Activated CD4-positive, alpha-beta T cell treated with anti-CD3 and anti-CD28 coated beads for 24 hours (primary cell): Measurements from ENCODE around the gene NRXN3.
"Not testable (repeated sequence)": the region's sequence is repeated elsewhere in the genome, so short reads cannot be mapped to it uniquely, and the experiment has no call there.

Experiments used
- DNase-seq, 2 donors: peaks; one replicate each; pipeline ENCODE4 v3.0.0-alpha.2; 2020; ENCODE audit warnings: low read depth in 2 of 2

The NRXN3 gene

DNA sequence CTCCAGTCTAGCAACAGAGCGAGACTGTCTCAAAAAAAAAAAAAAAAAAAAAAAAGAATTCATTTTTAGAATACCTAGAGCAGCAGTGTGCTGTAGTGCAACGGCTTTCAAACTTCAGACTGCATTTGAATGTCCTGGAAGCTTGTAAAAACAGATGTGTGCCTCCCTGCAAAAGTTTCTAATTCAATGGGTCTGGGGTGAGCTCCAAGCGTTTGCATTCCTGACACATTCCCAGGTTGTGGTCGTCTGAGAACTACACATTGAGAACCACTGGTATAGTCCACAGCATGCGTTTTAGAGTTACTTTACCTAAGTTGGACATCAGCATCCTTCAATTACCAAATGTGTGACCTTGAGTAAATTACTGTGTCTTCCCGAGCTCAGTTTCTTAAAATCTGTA lies 816.8 kb downstream of the NRXN3 start:
- DNase-seq, result no peak

DNA sequence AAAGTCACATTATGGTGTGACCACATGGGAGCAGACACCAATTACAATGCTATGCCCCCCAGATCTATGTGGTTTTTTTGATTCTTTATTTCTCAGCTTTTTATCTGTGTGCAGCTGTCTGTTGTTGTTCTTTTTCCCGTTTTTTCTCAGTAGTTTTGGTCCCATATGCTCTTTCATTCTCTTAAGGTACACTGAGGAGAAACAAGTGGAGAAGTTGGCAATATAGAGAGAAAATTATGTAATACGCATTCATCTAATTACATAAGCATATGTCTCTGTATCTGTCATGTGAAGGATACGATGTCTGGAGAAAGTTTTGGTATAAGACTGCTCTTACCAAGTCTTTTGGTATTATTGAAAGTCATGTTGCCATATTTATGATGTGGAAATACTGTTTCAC lies 819.0 kb downstream of the NRXN3 start:
- DNase-seq, result no peak

DNA sequence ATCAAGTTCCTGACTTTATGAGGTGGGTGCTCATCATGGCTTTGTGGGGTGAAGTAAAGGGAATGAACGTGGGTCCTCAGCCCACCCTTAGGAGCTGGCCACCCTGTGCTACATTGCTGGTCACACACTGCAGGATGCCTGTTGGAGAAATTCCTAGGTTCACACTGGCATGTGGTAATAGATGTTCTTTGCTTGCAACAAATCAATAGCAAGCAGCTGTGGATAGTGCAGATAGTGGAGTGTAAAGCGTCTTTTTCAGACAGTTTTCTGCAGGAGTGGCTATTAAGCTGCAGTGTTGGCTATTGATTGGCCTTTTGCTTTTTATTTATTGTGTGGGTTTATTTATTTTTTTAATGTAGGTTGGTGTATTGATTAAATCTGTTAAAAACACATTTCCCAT lies 822.7 kb downstream of the NRXN3 start:
- DNase-seq, result no peak

DNA sequence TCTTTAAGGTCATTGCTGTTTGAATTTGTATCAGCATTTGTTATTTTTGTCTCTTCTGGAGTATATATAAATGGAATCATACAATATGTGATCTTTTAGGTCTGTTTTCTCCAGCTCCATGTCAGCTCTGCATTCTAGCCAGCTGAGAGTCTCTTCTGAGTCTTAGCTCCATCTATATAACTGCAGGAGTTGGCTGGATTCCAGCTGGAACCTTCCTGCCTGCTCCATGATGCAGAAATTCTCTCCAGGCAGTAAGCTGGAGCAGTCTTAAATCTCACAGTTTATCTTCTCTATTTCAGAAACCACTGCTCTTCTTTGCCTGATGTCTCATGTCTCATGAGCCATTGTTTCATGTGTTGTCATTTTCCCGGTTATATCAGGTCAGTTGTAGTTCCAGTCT lies 827.6 kb downstream of the NRXN3 start:
- no peak for DNase-seq

DNA sequence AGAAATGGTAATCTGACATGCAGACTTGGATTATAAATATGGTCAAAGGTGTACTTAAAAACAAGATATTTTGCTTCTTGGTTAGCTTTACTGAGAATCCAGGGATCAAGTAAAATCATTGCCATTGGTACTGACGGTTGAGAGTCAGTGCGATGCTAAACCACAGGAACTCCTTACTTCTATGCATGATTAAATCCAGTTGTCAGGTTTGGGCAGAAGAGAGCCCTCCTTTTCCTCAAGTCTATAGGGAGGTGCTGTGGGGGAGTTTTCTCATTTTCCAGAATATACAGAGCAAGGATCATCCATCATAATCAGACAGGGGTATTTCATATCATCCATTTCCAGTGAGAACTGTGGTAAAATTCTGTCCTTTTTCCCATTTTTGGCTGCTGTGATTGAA lies 839.1 kb downstream of the NRXN3 start:
- no peak for DNase-seq

DNA sequence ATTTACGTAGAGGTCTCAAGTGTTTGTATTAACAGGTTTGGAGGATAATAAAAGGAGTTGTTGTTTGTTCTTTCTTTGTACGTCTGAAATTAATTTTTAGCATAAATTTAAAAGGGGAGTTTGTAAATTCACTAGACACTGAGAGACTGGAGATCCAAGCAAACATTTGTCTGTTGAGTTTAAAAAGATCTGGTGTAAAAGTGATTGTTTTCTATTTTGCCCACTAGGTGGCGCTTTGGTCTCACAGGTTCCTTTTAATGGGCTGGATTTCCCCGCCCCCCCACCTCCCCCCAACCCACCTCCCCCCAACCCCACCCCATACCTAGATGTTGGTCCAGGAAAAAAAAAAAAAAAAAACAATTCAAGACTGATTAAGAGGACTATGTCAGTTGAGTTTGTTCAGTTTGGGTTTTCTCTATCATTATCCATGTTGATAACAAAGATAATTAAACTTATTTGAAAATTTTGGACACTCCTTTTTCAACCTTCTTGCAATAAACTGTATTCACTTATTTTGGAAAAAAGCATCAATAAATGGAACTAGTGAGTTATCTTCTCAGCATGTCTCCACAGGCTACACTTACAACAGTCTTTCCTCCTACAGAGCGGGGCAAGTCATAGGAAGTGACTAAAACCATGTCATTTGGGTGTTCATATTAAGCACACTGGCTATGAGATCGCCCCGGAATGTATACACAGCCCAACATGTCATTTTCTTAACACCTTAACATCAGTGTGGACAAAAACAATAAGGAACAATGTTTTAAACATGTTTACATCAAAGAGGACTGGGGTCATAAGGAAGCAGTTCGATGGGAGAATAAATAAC lies 841.1 kb downstream of the NRXN3 start:
- DNase-seq, result no peak

DNA sequence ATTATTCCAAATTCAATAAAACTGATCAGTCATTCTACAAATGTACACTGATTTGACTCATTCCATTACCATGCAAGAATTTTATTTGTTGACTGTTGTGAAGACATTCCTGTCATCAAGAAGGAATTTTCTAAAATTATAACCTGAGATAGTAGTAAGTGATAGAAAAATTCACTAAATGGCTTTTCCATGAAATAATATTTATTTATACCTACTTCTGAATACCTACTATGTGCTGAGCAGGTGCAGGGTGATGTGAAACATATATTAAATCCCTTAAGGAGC lies 841.7 kb downstream of the NRXN3 start:
- DNase-seq, result no peak

DNA sequence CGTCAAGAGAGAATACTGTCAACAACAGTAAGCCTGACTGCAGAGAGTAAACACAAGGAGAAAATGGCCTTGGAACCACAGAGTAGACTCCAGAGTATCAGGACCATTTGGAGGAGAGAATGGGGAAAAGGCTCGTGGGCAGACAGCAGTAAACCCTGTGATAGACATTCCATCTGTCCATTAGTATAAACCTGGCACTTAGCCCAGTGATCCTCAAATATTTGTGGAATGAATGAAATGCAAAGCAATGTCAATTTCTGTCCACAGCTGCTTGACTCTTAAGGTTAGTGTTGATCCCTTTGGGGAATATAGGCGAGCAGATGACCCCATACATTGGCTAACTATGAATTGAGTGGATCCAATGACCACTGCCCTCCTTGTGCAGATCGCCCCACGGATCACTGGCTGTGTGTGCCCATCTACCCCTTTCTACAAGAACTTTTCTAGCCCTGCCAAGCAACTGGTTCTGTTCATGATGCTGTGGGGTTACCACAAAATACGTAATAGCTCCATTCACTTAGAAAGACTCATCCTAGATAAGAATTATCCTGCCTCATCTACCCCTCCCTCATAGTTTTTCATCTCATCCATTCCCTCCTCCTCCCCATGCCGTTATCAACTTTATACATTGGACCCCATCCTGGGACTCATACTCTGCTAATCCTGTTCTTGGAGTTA lies 846.8 kb downstream of the NRXN3 start:
- no peak for DNase-seq

DNA sequence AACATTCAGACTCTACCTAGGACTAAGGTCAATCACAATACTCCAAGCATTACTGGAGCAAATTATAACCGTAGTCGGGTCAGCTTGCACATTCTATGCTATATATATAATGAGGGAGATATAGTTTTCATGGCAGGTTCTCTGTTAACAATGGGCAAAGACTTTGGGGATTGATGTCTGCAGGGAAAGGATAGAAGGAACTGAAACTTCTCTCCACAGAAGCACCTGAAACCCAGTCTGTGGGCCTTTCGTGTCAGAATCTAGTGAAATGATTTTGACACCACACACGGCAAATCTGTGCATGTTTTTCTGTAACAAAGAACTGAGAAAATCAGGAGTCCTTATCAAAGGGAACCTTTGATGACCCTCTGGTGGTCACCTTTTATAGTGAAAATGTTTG lies 847.4 kb downstream of the NRXN3 start:
- DNase-seq, result no peak

DNA sequence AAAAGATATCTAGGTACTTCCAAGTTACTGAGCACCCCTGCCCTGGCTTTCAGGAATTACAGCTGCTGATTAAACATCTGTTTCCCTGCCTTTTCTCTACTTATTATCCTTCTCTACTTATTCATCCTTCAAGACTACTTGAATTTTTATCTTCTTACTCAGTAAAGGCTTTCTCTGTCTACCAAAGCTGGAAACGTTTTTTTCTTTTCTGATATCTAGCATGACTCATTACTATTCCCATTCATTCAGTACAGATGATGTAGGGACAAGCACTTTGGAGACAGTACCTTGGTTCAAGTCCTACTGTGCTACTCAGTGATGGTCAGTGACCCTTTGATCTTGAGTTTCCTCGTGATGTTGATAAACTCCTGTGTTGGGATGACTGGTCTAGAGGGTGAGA lies 848.7 kb downstream of the NRXN3 start:
- DNase-seq, result no peak

DNA sequence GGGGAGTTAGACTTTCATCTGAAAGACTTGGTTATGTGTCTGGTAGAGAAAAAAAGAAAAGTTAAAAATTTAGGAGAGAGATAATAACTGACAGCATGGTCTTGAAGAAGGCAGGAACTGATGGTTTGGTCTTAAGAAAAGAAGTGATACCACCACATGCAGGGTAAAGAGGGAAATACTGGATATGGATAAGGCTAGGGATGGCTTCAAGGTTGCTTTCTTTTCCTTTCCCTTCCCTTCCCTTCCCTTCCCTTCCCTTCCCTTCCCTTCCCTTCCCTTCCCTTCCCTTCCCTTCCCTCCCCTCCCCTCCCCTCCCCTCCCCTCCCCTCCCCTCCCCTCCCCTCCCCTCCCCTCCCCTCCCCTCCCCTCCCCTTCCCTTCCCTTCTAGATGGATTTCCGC lies 849.7 kb downstream of the NRXN3 start:
- DNase-seq, result not testable (repeated sequence)

DNA sequence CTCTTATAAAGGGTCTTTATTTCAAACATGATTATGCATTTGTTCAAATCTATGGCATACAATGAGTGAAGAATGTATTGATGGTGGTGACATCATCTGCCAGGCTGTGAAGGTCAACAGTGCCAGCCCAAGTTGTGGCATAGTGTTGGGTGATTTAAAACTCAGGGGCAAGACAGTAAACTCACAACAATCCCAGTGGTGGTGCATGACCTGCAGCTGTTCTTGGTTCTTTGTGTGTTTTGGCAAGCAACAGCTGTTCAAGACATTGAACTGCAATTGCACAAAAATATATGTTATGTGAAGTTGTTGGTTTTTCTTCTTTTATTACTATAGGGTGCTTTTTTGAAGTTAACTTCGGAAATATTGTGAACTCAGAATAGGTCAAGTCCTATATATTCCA lies 851.6 kb downstream of the NRXN3 start:
- no peak for DNase-seq

DNA sequence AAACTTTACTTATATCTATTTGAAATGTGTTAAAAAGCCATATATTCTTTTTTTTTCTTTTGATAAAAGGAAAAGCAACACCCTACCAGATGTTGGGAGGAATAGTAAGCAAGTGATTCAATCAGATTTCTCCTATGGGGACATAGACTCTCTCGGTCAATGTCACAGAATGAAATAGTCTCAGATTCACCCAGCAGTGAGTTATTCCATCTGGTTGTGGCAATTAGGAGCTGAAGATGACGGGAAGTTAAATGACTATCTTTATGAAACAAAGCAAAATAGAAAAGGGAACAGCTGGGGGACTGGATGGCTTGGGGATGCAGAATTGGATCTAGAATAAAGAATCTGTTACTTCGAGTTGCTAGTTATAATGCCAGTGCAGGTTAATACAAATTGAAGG lies 857.0 kb downstream of the NRXN3 start:
- DNase-seq, result no peak

DNA sequence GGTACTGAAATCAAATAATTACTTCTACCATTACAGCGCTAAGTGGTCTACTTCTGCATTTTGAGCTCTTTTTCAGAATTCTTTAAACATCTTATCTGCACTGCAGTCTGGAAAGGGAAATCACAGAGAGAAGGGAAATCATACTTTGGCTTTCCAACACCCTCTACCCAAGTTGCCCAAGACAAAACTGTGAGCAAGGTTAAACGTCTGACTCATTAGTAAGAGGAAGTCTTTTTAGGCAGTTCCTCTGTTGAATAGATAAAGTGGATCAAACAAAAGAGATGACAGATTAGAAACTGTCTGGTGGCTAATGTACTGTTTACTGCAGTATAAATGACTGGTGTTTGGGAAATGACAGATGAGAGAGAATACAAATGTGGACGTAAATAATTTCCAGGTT lies 858.1 kb downstream of the NRXN3 start:
- DNase-seq, result no peak

DNA sequence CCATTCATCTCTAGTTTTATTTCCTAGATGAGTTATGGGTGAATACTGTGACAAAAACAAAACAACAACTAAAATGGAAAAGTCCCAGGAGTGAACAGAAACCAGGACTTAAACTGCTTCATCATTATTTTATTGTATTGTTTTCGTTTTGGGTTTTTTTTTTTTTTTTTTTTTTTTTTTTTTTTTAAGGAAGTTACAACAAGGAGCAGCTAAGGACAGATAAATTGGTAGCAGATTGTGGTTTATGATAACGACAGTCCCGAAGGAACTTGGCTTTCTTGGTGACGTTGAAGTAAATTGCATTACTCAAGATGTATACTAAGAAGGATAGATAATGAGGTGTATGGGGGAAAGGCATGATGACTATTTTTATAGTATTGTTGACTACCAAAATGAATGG lies 866.3 kb downstream of the NRXN3 start:
- no peak for DNase-seq

DNA sequence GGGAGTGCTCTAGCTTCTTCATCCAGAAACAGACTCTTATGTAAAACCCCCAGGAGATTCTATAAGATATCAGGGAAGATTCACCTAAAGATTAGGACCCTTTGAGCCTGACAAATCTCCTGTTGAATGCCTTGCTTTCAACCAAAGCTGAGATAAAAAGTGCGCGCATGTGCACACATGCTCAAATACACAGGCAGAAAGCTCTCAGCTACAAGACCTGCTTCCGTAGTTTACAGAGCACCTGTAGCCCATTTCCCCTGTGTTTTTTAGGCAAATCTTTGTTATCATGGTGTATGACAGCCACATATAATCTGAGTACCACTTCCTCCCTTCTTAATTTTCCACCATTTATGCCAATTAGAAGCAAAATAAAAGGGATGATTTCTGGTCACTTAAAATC lies 866.9 kb downstream of the NRXN3 start:
- DNase-seq, result no peak

DNA sequence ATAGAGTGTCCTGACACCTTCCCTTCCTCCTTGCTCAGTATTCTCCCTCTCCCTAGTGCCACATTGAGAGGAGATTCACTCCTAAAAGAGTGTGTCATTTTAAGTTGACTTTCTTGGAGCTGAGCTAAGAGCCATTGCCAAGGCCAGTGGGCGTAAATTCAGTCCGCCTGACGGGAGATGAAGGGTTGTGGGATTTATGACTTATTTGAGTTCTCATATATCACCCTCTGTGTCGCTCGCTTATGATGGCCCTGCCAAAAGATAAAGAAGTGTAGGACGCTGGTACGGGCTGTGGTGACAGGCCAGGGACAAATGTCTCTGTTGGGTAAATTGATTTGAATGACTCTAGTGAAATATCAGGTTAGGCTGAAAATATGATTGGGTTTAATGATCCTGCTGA lies 867.4 kb downstream of the NRXN3 start:
- no peak for DNase-seq

DNA sequence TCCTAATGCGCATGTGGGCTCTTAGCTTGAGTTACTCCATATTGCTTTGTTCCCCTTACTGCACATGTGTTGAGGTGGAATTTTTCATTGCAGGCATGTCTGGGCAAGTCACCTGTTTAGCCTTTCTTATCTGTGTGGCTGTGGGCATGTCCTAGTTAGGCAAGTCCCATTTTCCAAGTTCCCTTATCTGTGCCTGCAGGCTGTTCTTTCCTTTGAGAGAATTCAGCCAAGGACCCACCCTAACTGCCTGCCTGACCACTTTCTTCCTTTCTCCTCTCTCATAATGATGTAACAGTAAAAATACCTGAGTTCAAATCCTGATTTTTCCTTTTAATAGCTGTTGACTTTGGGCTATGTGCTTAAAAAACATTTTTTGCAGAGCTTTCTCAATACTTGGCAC lies 870.6 kb downstream of the NRXN3 start:
- DNase-seq, result no peak

DNA sequence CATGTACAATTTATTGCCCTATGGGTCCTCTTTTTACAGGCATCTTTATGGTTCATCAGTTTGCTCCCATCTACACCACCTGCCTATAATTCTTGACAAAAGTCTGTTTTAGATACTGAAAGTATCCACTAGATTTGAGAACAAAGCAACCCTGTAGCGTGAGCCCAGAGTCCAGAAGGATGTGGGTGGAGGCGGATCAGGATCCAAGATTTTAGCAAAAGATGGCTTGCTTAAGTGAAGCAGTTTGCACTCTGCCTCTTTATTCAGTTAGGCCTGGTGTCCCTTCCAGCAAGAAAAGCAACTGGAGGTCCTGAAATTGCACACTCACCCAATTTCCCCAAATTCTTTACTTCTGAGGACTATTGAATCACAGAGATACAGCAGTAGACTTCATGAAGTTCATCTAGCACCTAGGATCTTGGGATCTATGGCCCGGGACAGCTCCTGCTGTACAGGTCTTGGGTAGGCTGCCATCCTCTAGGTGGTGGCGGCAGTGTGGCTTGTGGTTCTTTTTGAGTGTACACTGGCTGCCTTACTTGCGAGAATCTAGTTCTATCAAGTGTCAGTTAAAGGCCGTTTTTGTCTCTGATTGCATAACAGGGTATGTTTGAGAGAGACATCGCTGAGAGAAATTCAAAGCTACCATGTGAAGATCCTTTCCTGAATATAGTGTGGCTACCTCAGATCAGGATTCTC lies 873.2 kb downstream of the NRXN3 start:
- no peak for DNase-seq

DNA sequence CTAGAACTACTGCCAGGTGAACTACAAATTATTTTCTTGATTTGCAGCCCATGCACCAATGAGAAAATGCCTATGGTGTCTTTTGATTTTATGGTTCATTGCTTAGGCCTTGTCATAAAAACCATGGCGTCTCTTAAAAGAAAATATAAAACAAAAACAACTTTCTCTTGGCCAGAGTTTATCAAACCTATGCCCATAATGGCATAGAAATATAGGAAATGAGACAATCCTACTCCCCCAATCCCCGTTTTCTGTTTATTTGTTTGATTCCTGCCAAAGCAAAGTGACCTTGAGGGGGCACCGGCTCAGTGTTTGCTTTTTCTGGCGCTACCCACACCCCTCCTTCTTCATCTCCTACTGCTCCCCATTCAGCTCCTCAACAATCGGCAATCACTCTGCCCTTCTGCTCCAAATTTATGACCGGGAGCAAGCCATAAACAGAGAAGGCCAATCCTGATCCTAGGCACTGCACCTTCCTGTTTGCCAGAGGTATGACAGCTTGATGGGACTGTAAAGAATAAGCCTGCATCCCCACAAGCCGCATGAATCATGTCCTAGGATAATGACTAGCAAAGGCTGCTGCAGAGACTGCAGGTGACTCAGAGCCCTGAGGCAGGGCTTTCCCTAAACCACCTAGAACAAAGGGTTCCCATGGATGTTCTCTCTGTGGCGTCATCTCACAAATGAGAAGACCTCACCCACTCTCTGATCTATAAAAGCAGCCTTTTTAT lies 874.9 kb downstream of the NRXN3 start:
- no peak for DNase-seq

DNA sequence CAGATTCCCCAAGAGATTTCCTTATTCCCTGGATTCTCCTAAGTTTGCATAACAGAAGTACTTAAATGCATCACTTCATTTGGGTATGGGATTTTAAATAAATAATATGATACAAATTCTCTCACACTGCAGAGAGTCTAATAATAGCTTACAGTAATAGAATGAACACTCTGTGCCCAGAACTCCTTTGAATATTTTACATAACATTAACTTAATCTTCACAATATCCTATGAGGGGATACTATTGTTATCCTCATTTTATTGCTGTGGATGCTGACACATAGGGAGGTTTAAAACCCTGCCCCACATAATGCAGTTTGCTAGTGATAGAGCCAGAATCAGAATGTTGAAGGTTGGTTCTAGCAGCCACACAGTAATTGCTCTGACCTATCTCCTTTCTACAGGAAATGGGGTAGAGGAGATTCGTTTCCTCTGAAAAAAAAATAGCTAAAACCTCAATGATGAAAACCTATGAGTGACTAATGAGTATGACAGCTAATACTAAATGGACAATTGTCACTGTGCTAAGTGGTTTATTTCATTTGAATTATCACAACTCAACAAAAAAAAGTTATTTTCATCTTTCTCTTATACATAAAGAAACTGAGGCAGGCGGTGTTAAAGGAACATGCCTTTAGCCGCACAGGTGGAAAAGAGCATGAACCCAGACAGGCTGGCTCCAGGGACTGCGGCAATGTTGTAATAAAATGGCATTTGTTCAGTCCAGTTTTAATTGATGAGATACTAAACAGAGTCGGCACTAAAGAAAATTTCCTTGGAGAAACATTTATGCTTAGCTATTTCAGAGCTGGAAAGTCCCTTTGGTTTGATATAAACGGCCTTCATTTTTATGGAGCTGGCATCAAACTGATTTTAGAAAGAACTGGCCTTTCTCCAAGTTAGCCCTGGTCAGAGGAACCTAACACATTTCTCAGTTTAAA lies 880.9 kb downstream of the NRXN3 start:
- DNase-seq, result no peak
